ENCODE results near the gene ANTXR2. TPM values are rescaled to one million over a fixed set of nuclear protein-coding genes. Genes with fewer than 3 reads are reported as not detected.

ANTXR2 gene
- polyA plus RNA-seq, 1 of the 3 experiments (the other 2 are of a cell fraction) = 48.8 TPM

- H3K36me3 ChIP-seq (replicated peaks in 1 of 2; ENCODE audit: control insufficient read depth in 1 of 2, insufficient read depth in 2 of 2, low read length in 1 of 2) = no peaks in the 10 kb centered on the region
- H3K27me3 ChIP-seq (ENCODE audit: insufficient read depth) = no peaks in the 10 kb centered on the region
- no peak overlapping the region for H3K27ac ChIP-seq (ENCODE audit: low read depth in 2 of 2, low read length in 1 of 2)
- H3F3A ChIP-seq (replicated peaks; ENCODE audit: insufficient read depth) = no peaks in the 10 kb centered on the region
- H3K4me1 ChIP-seq (ENCODE audit: control insufficient read depth in 1 of 2, insufficient read depth in 2 of 2, low read depth in 1 of 2, low read length in 1 of 2) = no peaks in the 10 kb centered on the region
- H3K79me2 ChIP-seq (ENCODE audit: insufficient read depth) = no peaks in the 10 kb centered on the region
- no peak overlapping the region for H3K4me3 ChIP-seq (ENCODE audit: low read depth in 2 of 2, low read length in 1 of 2)
- ChIA-PET CTCF (no interaction called here), POLR2A (no interaction called here)
- no peaks in the 10 kb centered on the region for H3K9me2 ChIP-seq
- H3K4me2 ChIP-seq = no peak overlapping the region
- H4K20me1 ChIP-seq (ENCODE audit: insufficient read depth) = no peaks in the 10 kb centered on the region
- TF ChIP-seq SIN3A (IDR thresholded peaks at IDR 0.05; ENCODE audit: borderline replicate concordance, low read depth, low read length) = no peak
- TF ChIP-seq CTCF (IDR thresholded peaks at IDR 0.05) = no peak
- TF ChIP-seq RFX5 (IDR thresholded peaks at IDR 0.05; ENCODE audit: low read length) = no peak
- no peak for TF ChIP-seq POLR2AphosphoS5 (IDR thresholded peaks at IDR 0.05; ENCODE audit: low read depth, low read length)
- TF ChIP-seq SMC3 (IDR thresholded peaks at IDR 0.05; ENCODE audit: low read depth, low read length) = no peak
- TF ChIP-seq ELF1 (IDR thresholded peaks at IDR 0.05) = no peak
- no peak for TF ChIP-seq FOXJ3 (CRISPR knock-in tag; IDR thresholded peaks at IDR 0.05)
- no peak for TF ChIP-seq FOXM1 (IDR thresholded peaks at IDR 0.05; ENCODE audit: low read depth)
- no peak for TF ChIP-seq NRF1 (IDR thresholded peaks at IDR 0.05; ENCODE audit: low read depth, low read length)
- no peak for TF ChIP-seq ZBTB33 (IDR thresholded peaks at IDR 0.05; ENCODE audit: borderline replicate concordance, low read depth)
- no peak for TF ChIP-seq RXRA (IDR thresholded peaks at IDR 0.05; ENCODE audit: borderline replicate concordance, low read depth)
- no peak for TF ChIP-seq IRF3 (IDR thresholded peaks at IDR 0.05; ENCODE audit: low read depth, low read length)
- TF ChIP-seq PBX3 (IDR thresholded peaks at IDR 0.05) = no peak
- no peak for DNase-seq
- no peaks in the 10 kb centered on the region for H3K9me3 ChIP-seq
- WGBS (ENCODE audit: low lambda C conversion rate) = 88% methylated on average over 5 of the region's 5 CpGs
- no peak overlapping the region for H2AFZ ChIP-seq (ENCODE audit: low read depth)
- H3K9ac ChIP-seq = no peak overlapping the region
These were observed 187.0 kb downstream of the ANTXR2 start for GRCh38 chr4:79886021-79886420.
